Amygdala (tissue), 56 donors: ENCODE data around the gene PSPH.
"Not testable (repeated sequence)": the region's sequence is repeated elsewhere in the genome, so short reads cannot be mapped to it uniquely, and the experiment has no call there.

Source experiments
- DNase-seq, 56 donors: peaks; one replicate each; lab custom pipeline; 2025; lab: John Stamatoyannopoulos, UW

Gene PSPH

DNA sequence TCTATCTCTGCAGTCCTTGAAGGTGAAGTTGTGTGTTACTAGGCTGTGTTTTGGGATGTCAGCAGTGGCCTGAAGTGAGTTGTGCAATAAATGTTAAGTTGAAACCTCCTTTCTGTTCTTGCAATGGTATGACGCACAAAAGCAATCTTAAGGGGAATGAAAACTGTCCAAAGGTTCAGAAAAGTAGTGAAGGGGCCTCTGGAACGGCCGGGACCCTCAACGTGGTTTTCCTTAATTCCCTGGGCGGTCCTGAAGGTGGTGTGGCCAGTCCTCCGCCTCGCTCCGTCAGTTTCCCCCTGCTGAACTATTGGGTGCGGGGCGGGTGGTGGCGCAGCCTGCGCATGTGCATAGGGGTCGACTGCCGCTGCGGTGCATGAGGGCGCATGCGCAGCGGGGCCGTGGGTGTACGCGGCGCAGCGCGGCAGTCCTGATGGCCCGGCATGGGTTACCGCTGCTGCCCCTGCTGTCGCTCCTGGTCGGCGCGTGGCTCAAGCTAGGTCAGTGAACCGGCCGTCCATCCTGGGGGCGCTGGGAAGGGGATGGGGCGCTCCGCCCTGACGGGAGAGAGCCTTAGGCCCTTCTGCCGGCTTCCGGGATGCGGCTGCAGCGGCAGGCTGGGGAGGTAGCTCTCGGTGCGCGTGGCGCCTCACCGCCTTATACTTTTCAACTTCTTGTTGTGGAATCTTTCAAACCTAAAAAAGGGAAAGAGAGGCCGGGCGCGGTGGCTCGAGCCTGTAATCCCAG lies 12.8 kb upstream of the PSPH start, which contains the start of gene SUMF2:
Gene SUMF2, plus strand, starts transcription at position 405 of the 744 bp plus-strand sequence. Its CDS starts 26 bp downstream, at position 431.
- DNase-seq, result peak; percentile 34 to 94 (median 84)

DNA sequence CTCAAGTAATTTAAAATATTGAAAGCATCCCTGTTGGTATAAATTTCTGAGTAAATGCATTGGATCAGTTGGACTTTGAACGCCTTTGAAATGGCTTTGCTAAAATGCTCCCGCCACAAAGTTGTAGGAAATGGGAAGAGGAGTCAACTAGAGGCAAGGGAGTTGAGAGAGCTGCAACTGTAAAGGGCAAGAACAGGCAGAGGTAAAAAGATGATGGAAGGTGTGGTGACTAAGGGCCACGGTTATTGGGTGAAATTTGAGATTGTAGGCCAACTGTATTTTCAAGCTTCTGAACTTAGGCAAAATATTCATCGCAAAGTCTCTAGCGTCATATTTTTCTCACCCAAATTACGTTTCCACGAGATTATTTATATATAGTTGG lies 12.2 kb upstream of the PSPH start:
- no peak for DNase-seq

DNA sequence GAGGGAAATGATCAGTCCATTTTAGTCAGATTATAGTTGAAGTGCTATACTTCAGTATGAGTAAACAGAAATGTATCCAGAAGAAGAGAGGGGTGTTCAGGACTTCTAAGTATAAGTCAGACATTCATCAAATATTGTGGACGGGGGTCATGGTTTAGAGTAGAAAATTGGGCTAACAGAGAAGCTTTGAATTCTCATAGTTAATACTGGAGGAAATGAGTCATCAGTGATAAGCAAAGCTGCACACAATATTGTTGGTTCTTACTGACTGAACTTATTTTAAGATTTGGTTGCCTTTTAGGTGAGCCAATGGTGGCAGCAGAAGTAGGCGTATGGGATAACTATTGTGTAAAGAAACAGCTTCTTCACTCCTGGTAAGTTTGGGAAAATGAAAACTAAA lies 11.1 kb upstream of the PSPH start:
- DNase-seq, result no peak

DNA sequence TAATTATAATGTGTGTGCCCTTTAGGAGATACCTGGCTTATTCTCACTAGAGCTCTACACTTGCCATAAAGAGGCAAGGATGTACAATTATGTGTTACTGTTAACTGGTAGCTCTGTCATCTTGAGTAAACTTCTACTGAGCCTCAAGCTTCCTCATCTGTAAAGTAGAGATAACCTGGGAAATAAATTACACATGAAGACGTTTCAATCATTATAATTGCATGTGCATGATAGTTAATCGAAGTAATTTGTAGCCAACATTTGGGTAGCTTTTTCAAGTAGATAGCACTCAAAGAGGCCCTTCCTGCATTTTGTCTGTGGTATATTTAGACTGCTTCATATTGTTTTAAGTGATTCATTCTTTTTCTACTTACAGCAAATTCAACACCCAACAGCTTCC lies 2.7 kb upstream of the PSPH start:
- DNase-seq, result no peak

DNA sequence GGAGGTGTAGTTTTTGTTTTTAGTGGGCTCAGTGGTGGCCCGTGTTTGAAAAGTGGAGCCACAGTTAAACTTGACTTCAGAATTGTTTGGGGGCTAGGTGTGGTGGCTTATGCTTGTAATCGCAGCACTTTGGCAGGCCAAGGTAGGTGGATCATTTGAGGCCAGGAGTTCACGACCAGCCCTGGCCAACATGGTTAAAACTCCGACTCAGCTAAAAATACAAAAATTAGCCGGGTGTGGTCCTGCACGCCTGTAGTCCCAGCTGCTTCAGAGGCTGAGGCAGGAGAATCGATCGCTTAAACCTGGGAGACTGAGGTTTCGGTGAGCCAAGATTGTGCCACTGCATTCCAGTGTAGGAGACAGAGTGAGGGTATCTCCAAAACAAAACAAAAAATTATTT lies 2.1 kb upstream of the PSPH start:
- DNase-seq, result no peak

DNA sequence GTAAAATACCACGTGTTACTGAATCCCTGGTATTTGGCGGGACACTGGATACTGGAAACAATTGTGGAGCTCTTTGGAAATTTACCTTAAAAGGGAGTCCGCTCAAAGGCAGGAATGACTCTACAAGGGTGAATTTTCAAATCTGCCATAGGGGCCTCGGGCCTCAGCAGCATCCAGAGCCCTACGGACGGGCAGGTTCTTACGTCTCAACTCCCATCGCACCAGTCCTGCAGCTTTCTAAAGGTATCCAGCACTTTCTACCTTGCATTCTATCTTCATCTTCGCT lies 248 bp downstream of the PSPH start:
- no peak for DNase-seq

DNA sequence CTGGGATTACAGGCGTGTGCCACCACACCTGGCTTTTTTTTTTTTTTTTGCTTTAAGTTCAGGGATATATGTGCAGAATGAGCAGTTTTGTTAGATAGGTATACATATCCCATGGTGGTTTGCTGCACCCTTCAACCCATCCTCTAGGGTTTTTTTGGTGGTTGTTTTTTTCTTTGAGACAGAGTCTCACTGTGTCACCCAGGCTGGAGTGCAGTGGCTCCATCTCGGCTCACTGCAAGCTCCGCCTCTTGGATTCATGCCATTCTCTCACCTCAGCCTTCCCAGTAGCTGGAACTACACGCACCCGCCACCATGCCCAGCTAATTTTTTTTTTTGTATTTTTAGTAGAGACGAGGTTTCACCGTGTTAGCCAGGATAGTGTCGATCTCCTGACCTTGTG lies 2.5 kb downstream of the PSPH start:
- not testable (repeated sequence) for DNase-seq

DNA sequence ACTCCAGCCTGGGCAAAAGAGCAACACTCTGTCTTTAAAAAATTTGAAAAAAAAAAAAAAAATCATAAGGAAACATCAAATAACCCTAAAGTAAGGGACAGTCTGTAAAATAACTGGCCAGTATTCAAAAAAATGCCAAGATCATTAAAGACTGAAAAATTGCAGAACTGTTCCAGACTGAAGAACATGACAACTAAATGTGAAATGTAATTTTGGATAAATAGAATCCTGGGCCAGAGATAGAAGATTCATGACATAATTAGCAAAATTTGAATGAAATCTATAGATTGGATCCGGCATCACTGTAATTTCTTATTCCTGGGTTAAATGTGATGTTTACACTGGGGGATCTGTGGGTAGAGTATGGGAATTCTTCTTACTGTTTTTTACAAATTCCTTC lies 3.0 kb downstream of the PSPH start:
- no peak for DNase-seq

DNA sequence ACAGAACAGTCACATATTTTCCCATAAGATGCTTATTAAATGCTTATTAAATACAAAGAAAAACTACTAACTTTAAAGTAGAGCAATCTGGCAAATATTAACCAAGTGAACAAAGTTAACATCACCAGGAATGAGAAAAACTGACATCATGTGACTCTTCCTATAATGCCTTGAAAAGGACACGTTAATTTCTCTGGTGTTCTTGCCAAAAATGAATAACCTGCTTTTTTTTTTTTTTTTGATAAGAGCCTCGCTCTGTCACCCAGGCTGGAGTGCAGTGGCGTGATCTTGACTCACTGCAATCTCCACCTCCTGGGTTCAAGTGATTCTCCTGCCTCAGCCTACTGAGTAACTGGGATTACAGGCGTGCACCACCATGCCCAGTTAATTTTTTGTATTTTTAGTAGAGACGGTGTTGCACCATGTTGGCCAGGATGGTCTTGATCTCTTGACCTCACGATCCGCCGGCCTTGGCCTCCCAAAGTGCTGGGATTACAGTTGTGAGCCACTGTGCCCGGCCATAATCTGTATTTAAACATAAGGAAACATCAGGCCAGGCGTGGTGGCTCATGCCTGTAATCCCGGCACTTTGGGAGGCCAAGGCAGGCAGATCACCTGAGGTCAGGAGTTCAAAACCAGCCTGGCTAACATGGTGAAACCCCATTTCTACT lies 3.7 kb downstream of the PSPH start:
- not testable (repeated sequence) for DNase-seq

DNA sequence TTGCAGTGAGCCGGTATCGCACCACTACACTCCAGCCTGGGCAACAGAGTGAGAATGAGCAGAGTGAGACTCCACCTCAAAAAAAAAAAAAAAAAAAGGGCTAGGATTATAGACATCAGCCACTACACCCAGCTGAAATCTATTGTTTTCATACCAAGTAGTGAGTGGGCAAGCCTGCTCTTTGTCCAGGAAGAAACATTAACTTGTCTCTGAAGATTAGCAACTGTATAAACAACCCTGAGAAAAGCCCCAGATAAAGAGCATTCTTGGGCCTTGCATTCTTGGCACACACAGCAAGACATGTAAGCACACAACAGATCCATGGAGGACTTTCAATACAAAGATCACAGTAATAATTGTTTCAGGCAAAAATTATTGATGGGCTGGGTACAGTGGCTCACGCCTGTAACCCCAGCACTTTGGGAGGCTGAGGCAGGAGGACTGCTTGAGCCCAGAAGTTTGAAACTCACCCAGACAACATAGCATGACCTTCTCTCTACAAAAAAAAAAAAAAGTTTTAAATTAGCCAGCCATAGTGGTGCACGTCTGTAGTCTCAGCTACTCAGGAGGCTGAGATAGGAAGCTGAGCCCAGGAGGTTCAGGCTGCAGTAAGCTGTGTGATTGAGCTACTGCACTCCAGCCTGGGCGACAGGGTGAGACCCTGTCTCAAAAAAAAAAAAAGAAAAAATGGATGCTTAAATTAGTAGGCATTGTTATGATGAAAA lies 4.4 kb downstream of the PSPH start:
- DNase-seq, result no peak

DNA sequence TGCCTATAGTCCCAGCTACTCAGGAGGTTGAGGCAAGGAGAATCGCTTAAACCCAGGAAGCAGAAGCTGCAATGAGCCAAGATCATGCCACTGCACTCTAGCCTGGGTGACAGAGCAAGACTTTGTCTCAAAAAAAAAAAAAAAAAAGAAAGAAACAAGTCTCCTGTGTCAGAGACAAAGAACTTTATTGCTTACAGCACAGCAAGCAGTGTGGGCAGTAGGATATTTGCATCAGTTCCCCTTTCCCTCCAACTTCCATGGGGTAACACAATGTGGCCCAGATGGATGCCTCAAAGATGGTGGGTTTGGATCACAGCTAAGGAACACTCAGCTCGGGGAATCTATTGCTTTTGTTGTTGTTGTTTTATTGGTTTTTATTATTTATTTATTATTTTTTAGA lies 5.5 kb downstream of the PSPH start:
- not testable (repeated sequence) for DNase-seq

DNA sequence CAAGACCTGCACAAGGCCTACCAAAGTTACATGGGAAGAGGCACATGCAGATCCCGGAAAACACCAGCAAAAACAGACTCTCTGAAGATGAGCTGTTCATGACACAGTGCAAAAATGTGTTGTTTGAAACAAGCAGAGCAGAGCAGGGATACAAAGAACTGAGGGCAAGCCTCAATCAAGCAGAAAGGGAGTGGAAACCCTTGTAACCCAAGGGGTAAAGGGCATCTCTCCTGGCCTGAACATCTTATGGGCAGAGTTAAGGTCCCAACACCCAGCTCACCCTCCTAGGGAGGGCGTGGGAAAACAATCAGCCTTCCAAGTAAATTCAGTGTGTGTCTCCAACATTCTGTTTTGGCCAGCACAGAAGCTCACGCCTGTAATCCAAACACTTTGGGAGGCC lies 10.5 kb downstream of the PSPH start:
- no peak for DNase-seq

DNA sequence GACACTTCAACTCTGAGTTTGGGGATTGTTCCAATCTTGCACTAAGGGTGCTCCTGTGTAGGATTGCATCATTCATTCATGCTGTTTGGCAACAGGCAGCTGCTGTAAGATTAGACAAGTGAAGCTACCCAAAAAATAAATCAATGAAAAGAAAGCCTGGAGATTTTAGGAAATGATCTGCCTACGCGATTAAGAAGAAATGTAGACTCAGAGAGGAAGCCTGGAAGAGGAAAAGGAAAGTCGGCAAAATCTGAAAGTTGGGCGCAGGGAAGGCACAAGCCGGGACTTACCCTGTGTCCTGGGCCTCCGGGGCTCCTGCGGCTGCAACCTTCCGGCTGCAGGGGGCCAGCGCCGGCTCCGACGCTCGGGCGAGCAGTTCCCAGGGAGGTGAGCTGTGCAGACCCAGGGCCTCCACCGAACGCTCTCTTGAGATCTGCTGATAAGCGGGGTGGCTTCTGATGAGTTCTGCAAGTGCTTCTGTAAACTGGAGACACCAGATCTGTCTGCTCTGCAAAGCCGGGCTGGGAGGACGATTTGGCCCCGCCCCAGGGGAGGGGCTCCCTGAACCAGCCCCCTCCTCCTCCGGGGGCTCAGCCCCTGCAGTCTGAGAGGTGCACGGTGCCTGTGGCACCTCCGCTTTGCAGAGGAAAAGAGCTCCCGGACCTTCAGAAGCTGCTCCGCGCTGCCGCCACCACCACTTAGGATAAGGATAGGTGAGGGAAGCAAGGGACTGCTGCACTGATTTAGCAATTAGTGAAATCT lies 17.4 kb downstream of the PSPH start:
- DNase-seq, result peak in 43 of 56 donors; percentile 6 to 64 (median 34)

DNA sequence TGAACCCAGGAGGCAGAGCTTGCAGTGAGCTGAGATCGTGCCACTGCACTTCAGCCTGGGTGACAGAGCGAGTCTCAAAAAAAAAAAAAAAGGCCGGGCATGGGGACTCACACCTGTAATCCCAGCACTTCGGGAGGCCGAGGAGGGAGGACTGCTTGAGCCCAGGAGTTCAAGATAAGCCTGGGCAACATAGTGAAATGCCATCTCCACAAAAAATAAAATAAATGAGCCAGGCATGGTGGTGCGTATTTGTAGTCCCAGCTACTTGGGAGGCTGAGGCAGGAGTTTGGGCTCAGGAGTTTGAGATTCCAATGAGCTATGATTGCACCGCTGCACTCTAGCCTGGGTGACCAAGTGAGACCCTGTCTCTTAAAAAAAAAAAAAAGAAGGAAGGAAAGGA lies 18.7 kb downstream of the PSPH start:
- not testable (repeated sequence) for DNase-seq

DNA sequence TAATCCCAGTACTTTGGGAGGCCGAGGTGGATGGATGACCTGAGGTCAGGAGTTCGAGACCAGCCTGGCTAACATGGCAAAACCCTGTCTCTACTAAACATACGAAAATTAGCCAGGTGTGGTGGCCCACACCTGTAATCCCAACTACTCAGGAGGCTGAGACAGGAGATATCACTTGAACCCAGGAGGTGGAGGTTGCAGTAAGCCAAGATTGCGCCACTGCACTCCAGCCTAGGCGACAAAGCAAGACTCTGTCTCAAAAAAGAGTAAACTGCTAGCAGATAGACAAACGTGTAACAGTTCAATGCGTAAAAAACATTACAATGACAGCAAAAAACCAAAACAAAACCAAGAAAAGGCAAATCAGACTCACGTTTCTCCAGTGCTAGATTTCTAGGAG lies 19.7 kb downstream of the PSPH start:
- not testable (repeated sequence) for DNase-seq

DNA sequence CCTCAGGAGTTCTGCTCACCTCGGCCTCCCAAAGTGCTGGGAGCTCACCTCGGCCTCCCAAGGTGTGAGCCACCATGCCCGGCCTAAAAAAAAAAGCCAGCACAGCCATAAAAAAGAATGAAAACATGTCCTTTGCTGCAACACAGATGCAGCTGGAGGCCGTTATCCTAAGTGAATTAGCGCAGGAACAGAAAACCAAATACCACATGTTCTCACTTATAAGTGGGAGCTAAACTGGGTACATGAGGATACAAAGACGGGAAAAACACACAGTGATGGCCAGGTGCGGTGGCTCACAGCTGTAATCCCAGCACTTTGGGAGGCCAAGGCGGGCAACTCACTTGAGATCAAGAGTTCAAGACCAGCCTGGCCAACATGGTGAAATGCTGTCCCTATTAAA lies 20.9 kb downstream of the PSPH start:
- no peak for DNase-seq

DNA sequence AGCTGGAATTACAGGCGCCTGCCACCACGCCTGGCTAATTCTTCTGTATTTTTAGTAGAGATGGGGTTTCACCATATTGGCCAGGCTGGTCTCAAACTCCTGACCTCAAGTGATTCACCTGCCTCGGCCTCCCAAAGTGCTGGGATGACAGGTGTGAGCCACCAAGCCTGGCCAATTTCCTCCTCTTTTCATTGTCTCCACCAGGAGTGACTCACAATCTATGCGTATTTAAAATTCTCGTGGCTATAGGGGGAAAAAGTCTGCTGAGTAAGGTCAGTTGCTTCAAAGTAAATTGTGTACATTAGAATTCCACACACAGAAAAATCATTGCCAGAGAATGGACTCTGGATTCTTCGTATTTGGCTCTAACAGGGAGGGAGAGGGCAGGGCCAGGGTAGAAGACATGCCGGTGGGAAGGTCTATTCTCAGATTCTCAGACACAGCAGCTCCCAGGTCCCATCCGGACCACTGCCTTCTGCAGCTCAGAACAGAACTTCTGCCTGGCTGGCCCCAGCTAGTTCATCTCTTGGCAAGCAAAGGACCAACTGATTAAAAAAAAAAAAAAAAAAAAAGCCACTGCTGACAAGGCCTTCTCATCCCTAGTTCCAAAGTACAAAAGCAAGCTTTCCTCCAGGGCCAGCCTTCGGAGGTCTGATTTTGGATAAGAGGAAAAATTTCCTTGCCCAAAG lies 22.2 kb downstream of the PSPH start:
- DNase-seq, result no peak

DNA sequence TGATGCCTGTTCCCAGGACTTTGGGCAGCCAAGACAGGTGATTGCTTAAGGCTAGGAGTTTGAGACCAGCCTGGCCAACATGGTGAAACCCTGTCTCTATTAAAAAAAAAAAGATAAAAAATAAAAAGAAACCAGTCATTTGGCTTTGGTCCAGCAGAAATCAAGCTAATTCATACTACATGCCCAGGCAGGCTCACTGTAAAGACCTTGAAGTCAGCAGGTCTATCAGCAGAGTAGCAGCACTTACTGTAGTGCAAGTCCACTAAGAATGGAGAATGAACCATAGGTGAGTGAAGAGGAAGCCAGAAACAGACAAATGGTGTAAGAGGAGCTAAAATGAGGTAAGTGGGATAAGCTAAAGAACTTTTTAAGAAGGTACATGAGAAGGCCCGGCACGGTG lies 24.7 kb downstream of the PSPH start:
- no peak for DNase-seq

DNA sequence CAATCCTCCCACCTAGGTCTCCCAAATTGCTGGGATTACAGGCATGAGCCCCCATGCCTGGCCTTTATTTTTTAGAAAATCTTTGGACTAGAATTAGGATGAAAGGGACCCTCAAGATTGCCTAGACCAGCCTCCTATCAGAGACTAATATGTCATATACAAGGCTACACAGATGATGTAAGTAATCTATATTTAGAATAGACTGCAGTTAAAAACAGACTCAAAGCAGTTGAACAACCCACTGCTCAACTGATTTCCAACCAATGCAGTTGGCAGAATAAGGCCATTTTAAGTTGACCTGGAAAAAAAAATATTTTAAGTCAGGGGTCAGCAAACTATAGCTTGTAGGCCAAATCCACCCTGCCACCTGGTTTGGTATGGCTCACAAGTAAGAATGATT lies 27.7 kb downstream of the PSPH start:
- no peak for DNase-seq

DNA sequence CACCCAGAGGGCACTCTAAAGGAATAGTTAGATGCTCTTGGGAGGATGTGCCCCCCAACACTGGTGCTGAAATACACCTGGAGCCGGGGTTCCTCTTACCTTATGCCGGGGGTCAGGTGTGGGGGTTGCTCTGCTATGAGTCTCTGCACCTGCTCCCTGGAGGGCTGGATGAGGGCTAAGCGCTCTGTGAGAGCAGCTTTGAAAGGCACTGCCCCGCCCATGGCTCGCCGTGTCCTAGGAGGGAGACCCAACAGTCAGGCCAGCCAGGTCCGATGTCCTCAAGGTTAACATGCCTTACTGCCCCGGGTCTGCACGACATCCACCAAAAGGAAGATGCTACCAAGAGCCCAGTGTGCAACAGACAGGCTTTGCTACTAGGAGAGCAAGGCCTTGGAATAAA lies 31.7 kb downstream of the PSPH start:
- DNase-seq, result no peak
